Memory B cell (primary cell): ENCODE data around the gene RPAP2.
A peak's percentile ranks its signal among the peaks of the same experiment; 100 is the strongest.
"Not testable (repeated sequence)": the region's sequence is repeated elsewhere in the genome, so short reads cannot be mapped to it uniquely, and the experiment has no call there.

Experiments
- ATAC-seq: fragments of 150-1000 bp; cut with Tn5 transposase; 2 replicates; pipeline ENCODE4 v1.10.0; 2021; ENCODE audit warnings: low read depth, mild to moderate bottlenecking, moderate library complexity
- DNase-seq, 2 donors: peaks; one replicate each; pipeline ENCODE4 v3.0.0; 2022; ENCODE audit warnings: low spot score in 2 of 2
- H3K27ac Mint-ChIP-seq: one replicate; pipeline ENCODE4 v1.8.0; 2022; ENCODE audit warnings: mild to moderate bottlenecking, moderate library complexity, mixed read lengths
- H3K27me3 Mint-ChIP-seq: one replicate; pipeline ENCODE4 v1.8.0; 2022; ENCODE audit warnings: mixed read lengths
- H3K36me3 Mint-ChIP-seq: one replicate; pipeline ENCODE4 v1.8.0; 2022; ENCODE audit warnings: mild to moderate bottlenecking, mixed read lengths
- H3K4me1 Mint-ChIP-seq: one replicate; pipeline ENCODE4 v1.8.0; 2022; ENCODE audit warnings: mixed read lengths
- H3K4me3 Mint-ChIP-seq: one replicate; pipeline ENCODE4 v1.8.0; 2022; ENCODE audit warnings: mild to moderate bottlenecking, moderate library complexity, mixed read lengths
- H3K9me3 Mint-ChIP-seq: one replicate; pipeline ENCODE4 v1.8.0; 2022; ENCODE audit warnings: mixed read lengths

Gene RPAP2

GRCh38 chr1:92342401-92342800, 43.5 kb downstream of the RPAP2 start:
- Mint-ChIP-seq H3K4me1 (no peaks in the 10 kb centered on the region), H3K9me3 (no peaks in the 10 kb centered on the region), H3K27me3 (no peaks in the 10 kb centered on the region), H3K36me3 (peaks cover 28% of the 10 kb centered on the region), H3K27ac (no peak overlapping the region), H3K4me3 (no peak overlapping the region)
- no peak for ATAC-seq
- DNase-seq, result no peak

DNA sequence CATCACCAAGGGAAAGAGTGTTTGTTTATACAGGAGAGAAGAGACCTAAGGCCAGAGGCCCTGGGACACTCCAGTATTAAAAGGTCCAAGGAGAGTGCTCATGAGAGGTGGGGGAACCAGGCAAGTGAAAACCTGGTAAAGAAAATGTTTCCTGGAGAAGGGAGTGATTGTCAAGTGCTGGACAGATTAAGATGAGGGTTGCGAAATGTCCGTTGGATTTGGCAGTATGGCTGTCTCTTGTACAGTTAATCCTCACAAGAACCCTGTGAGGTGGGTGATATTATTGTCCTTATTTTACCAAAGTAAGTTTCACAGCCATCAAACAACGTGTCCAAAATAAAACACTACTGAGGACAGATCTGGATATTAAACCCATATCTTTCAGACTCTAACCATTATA, 44.2 kb downstream of the RPAP2 start:
- no peaks in the 10 kb centered on the region for H3K4me1 Mint-ChIP-seq
- no peaks in the 10 kb centered on the region for H3K9me3 Mint-ChIP-seq
- no peak overlapping the region for H3K4me3 Mint-ChIP-seq
- no peaks in the 10 kb centered on the region for H3K27me3 Mint-ChIP-seq
- H3K27ac Mint-ChIP-seq, result no peak overlapping the region
- ATAC-seq (no peak), DNase-seq (no peak)
- H3K36me3 Mint-ChIP-seq, result peaks cover 29% of the 10 kb centered on the region

DNA sequence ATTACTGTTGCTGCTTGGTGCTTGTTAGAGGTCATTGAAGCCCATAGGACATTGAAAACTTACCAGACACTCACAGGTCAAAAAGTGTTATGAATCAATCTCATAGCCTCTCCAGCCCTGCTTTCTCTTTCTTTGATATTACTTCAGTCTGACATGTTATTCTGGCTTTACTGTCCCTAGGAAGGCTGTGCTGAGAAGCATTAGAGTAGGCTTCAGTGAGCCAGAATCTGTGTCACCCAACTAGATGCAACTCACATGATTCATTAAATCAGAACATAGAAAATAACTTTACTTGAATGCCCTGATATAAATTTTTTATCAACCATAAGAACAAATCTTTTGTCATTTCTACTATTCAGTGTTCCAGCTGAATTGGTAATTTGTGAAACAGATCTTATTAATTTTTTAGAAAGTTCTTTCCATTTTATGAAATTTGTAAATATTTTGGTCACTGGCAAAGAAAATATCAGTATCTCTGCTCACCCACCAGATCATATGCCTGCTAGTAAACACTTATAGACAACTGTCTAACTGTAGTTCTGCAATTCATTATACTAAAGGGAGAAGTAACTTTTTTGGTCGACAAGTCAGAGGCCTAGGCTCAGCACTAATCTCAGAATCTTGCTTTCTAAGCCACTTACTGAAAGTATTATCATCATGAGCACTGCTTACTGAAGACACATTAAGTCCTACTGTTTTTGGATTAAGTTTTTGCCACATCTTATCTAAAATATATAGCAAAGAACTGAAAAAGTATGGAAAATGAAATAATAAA, 48.2 kb downstream of the RPAP2 start:
- Mint-ChIP-seq H3K4me1 (no peaks in the 10 kb centered on the region), H3K9me3 (peaks cover 2% of the 10 kb centered on the region), H3K4me3 (no peak overlapping the region), H3K27me3 (no peaks in the 10 kb centered on the region), H3K27ac (no peak overlapping the region), H3K36me3 (peaks cover 31% of the 10 kb centered on the region)
- ATAC-seq (no peak), DNase-seq (no peak)

DNA sequence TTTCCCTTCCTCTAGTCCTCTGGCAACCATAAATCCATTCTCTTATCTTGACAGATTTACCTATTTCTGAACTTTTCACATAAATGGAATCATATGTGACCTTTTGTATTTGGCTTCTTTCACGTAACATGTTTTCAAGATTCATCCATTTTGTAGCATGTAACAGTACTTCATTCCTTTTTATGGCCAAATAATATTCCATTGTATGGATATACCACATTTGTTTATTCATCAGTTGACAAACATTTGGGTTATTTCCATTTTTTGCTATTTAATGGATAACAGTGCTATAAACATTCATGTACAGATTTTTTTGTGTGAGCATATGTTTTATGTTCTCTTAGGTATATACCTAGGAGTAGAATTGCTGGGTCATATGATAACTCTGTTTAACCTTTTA, 54.0 kb downstream of the RPAP2 start:
- ATAC-seq (no peak), DNase-seq (no peak)
- no peaks in the 10 kb centered on the region for H3K27me3 Mint-ChIP-seq
- H3K36me3 Mint-ChIP-seq, result peaks cover 30% of the 10 kb centered on the region
- no peak overlapping the region for H3K27ac Mint-ChIP-seq
- H3K9me3 Mint-ChIP-seq, result peaks cover 4% of the 10 kb centered on the region
- H3K4me1 Mint-ChIP-seq, result no peaks in the 10 kb centered on the region
- H3K4me3 Mint-ChIP-seq, result no peak overlapping the region

- Mint-ChIP-seq H3K9me3 (peaks cover 4% of the 10 kb centered on the region), H3K4me3 (no peak overlapping the region), H3K36me3 (peaks cover 32% of the 10 kb centered on the region), H3K4me1 (no peaks in the 10 kb centered on the region), H3K27me3 (no peaks in the 10 kb centered on the region), H3K27ac (no peak overlapping the region)
- DNase-seq (no peak), ATAC-seq (no peak)
Observed at GRCh38 chr1:92354259-92354658, 55.4 kb downstream of the RPAP2 start.

- H3K4me1 Mint-ChIP-seq, result no peaks in the 10 kb centered on the region
- peaks cover 36% of the 10 kb centered on the region for H3K36me3 Mint-ChIP-seq
Observed at GRCh38 chr1:92356956-92357355, 58.1 kb downstream of the RPAP2 start.

GRCh38 chr1:92359382-92359781, 60.5 kb downstream of the RPAP2 start:
- H3K27me3 Mint-ChIP-seq, ATAC-seq, H3K4me1 Mint-ChIP-seq, H3K27ac Mint-ChIP-seq, DNase-seq, H3K4me3 Mint-ChIP-seq, H3K9me3 Mint-ChIP-seq: not testable (repeated sequence)
- peaks cover 32% of the 10 kb centered on the region for H3K36me3 Mint-ChIP-seq

More at GRCh38 chr1:92356956-92357355, 58.1 kb downstream of the RPAP2 start:
- DNase-seq (no peak), ATAC-seq (no peak)
- no peaks in the 10 kb centered on the region for H3K27me3 Mint-ChIP-seq
- no peak overlapping the region for H3K27ac Mint-ChIP-seq
- no peak overlapping the region for H3K4me3 Mint-ChIP-seq
- peaks cover 3% of the 10 kb centered on the region for H3K9me3 Mint-ChIP-seq

- Mint-ChIP-seq H3K9me3 (no peaks in the 10 kb centered on the region), H3K27me3 (no peaks in the 10 kb centered on the region), H3K27ac (no peak overlapping the region), H3K4me1 (no peaks in the 10 kb centered on the region), H3K36me3 (peaks cover 37% of the 10 kb centered on the region), H3K4me3 (no peak overlapping the region)
- DNase-seq (no peak), ATAC-seq (no peak)
Observed at GRCh38 chr1:92359986-92360385, 61.1 kb downstream of the RPAP2 start.

- Mint-ChIP-seq H3K36me3 (peaks cover 33% of the 10 kb centered on the region), H3K9me3 (no peaks in the 10 kb centered on the region), H3K27me3 (no peaks in the 10 kb centered on the region), H3K4me3 (no peak overlapping the region), H3K4me1 (no peaks in the 10 kb centered on the region), H3K27ac (no peak overlapping the region)
- no peak for DNase-seq
- no peak for ATAC-seq
Observed at GRCh38 chr1:92362970-92363369, 64.1 kb downstream of the RPAP2 start.

DNA sequence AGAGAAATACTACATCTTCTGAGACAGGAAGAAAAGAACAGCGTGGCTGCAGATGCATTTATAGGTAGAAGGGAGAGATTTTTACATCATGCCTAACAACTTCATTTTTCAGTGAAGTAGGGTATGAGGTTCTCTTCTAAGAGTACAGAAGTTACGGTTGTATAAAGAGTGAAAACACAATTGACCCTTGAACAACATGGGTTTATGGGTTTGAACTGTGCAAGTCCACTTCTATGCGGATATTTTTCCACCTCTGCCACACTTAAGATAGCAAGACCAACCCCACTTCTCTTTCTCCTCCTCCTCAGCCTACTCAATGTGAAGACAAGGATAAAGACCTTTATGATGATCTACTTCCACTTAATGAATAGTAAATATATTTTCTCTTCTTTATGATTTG, 64.5 kb downstream of the RPAP2 start:
- peaks cover 29% of the 10 kb centered on the region for H3K36me3 Mint-ChIP-seq
- ATAC-seq (no peak), DNase-seq (no peak)
- H3K4me1 Mint-ChIP-seq, result no peaks in the 10 kb centered on the region
- H3K27me3 Mint-ChIP-seq, result no peaks in the 10 kb centered on the region
- H3K9me3 Mint-ChIP-seq, result no peaks in the 10 kb centered on the region
- no peak overlapping the region for H3K4me3 Mint-ChIP-seq
- no peak overlapping the region for H3K27ac Mint-ChIP-seq

DNA sequence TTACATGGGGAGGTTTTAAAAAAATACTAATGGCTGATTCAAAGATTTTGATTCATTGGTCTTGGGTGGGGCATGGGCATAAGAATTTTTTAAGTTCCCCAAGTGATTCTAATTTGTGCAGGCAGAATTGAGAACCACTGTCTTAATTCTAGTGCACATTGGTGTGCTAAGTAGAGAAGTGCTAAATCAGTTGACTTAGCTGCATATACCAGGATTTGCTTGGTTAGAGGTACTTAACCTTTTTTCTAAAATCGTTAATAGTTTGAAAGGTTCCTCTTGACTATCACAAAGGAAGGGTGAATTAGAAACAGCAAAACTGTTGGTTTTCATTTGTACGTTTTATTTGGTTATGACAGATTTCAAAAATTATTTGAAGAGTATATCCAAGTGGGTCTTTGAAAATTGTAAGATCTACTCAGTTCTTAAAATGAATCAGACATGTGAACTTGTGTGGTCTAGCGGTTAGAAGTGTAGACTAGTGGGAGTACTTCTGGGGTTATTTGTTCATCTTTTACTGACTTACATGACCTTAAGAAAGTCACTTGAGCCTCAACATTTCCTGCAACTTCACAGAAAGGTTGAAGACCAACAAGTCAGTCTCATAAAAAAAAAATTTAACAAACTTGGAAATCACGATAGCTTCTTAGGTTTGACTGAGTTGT, 66.7 kb downstream of the RPAP2 start:
- peaks cover 24% of the 10 kb centered on the region for H3K36me3 Mint-ChIP-seq
- no peaks in the 10 kb centered on the region for H3K27me3 Mint-ChIP-seq
- H3K27ac Mint-ChIP-seq, result no peak overlapping the region
- no peaks in the 10 kb centered on the region for H3K9me3 Mint-ChIP-seq
- no peaks in the 10 kb centered on the region for H3K4me1 Mint-ChIP-seq
- ATAC-seq (no peak), DNase-seq (no peak)
- no peak overlapping the region for H3K4me3 Mint-ChIP-seq

DNA sequence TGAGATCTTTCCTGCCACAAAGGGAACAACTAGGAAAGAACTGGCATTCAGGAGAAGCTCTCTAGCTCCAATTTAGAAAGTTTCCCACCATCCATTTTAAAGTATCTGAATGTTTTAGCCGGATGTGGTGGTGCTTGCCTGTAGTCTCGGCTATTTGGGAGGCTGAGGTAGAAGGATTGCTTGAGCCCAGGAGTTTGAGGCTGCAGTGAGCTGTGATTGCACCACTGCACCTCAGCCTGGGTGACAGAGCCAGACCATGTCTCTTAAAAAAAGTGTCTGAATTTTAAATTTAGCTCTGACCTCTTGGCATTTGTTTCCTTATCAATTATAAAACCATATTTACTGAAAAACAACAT, 67.2 kb downstream of the RPAP2 start:
- Mint-ChIP-seq H3K4me1 (no peaks in the 10 kb centered on the region), H3K9me3 (no peaks in the 10 kb centered on the region), H3K27ac (no peak overlapping the region), H3K27me3 (no peaks in the 10 kb centered on the region), H3K36me3 (peaks cover 20% of the 10 kb centered on the region), H3K4me3 (no peak overlapping the region)
- DNase-seq (no peak), ATAC-seq (no peak)

GRCh38 chr1:92367496-92367895, 68.6 kb downstream of the RPAP2 start:
- Mint-ChIP-seq H3K27ac (peak overlapping the region; percentile 29), H3K27me3 (no peaks in the 10 kb centered on the region), H3K4me3 (no peak overlapping the region), H3K9me3 (no peaks in the 10 kb centered on the region), H3K36me3 (peaks cover 22% of the 10 kb centered on the region), H3K4me1 (no peaks in the 10 kb centered on the region)
- ATAC-seq (no peak), DNase-seq (no peak)

- no peak overlapping the region for H3K4me3 Mint-ChIP-seq
- no peaks in the 10 kb centered on the region for H3K9me3 Mint-ChIP-seq
- ATAC-seq (no peak), DNase-seq (no peak)
- no peaks in the 10 kb centered on the region for H3K4me1 Mint-ChIP-seq
- no peak overlapping the region for H3K27ac Mint-ChIP-seq
- peaks cover 14% of the 10 kb centered on the region for H3K36me3 Mint-ChIP-seq
- H3K27me3 Mint-ChIP-seq, result no peaks in the 10 kb centered on the region
Observed at GRCh38 chr1:92372164-92372563, 73.3 kb downstream of the RPAP2 start.

GRCh38 chr1:92374223-92374622, 75.4 kb downstream of the RPAP2 start:
- H3K4me1 Mint-ChIP-seq, result no peaks in the 10 kb centered on the region
- no peaks in the 10 kb centered on the region for H3K9me3 Mint-ChIP-seq
- no peak overlapping the region for H3K4me3 Mint-ChIP-seq
- DNase-seq (no peak), ATAC-seq (no peak)
- H3K27me3 Mint-ChIP-seq, result no peaks in the 10 kb centered on the region
- H3K27ac Mint-ChIP-seq, result no peak overlapping the region
- H3K36me3 Mint-ChIP-seq, result peaks cover 6% of the 10 kb centered on the region
